ENCODE measurements around the gene LRRC17. TPM values are rescaled to one million over a fixed set of nuclear protein-coding genes. Genes with fewer than 3 reads are reported as not detected.

The LRRC17 gene
- total RNA-seq, 1 donor from 2014 or later: not detected

GRCh38 chr7:102916426-102916825, 3.6 kb downstream of the LRRC17 start:
- H3K27ac Mint-ChIP-seq: no peak overlapping the region
- H3K27me3 Mint-ChIP-seq: peaks cover 10% of the 10 kb centered on the region
- no peak overlapping the region for H3K4me3 Mint-ChIP-seq
- no peak for DNase-seq
- H3K4me1 Mint-ChIP-seq: peaks cover 4% of the 10 kb centered on the region
- no peaks in the 10 kb centered on the region for H3K36me3 Mint-ChIP-seq (ENCODE audit: low read depth)
- intact Hi-C loops (cut with micrococcal nuclease): no loop called here
- no peaks in the 10 kb centered on the region for H3K9me3 Mint-ChIP-seq

DNA sequence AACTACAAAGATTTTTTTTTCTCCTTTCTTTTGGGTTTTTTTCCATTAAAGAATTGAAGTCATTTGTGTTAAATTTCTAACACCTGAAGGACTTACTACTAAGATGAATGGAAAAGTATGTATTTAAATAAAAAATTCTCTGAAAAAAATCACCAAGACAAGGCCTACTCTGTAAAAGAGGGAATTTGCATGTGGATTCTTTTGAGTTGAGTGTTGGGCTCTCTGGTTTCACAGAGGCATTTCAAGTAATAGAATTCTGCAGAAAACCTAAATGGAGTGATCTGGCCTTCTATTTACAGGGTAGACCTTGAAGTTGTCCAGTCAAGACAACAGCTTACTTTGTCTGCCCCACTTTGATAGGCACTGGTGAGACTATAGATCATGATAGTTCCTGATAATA, 4.1 kb downstream of the LRRC17 start:
- no peak for DNase-seq
- Mint-ChIP-seq H3K9me3 (no peaks in the 10 kb centered on the region), H3K27ac (no peak overlapping the region), H3K36me3 (ENCODE audit: low read depth) (no peaks in the 10 kb centered on the region), H3K4me3 (no peak overlapping the region), H3K27me3 (peaks cover 9% of the 10 kb centered on the region), H3K4me1 (peaks cover 4% of the 10 kb centered on the region)
- intact Hi-C loops (cut with micrococcal nuclease): no loop called here

DNA sequence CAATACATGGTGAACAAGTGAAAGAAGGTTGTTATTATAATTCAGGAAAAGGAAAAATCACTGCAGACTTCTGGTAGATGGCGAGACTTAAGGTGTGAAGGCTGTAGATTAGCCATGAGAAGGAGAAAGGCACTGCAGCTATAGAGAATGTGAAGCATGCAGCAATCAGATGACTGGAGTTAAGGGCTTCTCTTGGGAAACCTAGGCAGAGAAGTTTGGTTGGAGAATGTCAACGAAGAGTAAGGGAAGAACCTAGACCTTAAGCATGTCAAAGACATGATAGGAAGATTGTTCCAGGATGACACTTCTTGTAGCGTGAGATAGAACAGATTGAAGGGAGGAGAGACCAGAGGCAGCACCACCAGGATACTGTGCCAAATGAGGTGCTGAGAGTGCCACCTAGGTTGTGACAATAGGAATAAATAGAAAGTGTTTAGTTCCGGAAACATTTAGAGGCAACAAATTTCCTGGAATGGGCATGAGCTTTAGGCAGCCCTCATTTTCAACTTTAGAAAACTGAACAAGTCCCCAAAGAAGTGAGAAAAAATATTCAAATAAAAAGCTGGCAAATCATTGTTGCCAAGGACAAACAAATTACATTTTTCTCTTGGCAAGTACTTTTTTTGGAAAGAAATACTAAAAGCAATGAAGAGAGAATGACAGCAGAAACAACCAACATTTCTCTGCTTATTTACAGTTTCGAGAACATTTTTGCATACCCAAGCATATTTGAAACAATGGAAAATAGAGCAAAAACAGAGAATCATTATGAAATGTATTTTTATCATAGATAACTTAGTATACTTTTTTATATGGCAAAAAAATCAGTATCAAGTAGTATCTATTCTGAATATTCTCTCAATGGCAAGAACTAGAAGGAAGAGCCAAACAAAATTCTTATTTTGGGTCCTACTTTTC, 4.9 kb downstream of the LRRC17 start:
- H3K4me3 Mint-ChIP-seq: no peak overlapping the region
- peaks cover 6% of the 10 kb centered on the region for H3K27me3 Mint-ChIP-seq
- H3K36me3 Mint-ChIP-seq (ENCODE audit: low read depth): no peaks in the 10 kb centered on the region
- intact Hi-C loops (cut with micrococcal nuclease): no loop called here
- no peak for DNase-seq
- no peak overlapping the region for H3K27ac Mint-ChIP-seq
- H3K4me1 Mint-ChIP-seq: peaks cover 3% of the 10 kb centered on the region
- no peaks in the 10 kb centered on the region for H3K9me3 Mint-ChIP-seq

DNA sequence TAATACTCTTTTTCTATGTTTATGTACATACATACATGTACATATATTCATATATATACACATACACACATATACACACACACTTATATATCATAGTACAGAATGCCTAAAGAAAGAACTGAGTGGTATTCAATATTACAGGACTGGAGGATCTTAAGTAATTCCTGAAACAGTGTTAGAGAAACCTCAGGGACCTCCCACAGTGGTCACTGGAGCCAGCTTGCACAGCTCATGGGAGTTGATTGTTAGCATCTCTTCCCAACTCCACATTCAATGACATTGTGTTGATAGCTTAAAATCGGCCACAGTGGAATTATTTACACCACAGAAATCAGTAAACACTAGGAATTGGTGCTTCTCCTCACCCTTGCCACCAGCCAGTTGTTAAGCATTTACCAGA, 6.0 kb downstream of the LRRC17 start:
- no peaks in the 10 kb centered on the region for H3K9me3 Mint-ChIP-seq
- H3K27ac Mint-ChIP-seq: no peak overlapping the region
- intact Hi-C loops (cut with micrococcal nuclease): no loop called here
- peaks cover 2% of the 10 kb centered on the region for H3K27me3 Mint-ChIP-seq
- DNase-seq: no peak
- no peaks in the 10 kb centered on the region for H3K36me3 Mint-ChIP-seq (ENCODE audit: low read depth)
- no peaks in the 10 kb centered on the region for H3K4me1 Mint-ChIP-seq
- no peak overlapping the region for H3K4me3 Mint-ChIP-seq

DNA sequence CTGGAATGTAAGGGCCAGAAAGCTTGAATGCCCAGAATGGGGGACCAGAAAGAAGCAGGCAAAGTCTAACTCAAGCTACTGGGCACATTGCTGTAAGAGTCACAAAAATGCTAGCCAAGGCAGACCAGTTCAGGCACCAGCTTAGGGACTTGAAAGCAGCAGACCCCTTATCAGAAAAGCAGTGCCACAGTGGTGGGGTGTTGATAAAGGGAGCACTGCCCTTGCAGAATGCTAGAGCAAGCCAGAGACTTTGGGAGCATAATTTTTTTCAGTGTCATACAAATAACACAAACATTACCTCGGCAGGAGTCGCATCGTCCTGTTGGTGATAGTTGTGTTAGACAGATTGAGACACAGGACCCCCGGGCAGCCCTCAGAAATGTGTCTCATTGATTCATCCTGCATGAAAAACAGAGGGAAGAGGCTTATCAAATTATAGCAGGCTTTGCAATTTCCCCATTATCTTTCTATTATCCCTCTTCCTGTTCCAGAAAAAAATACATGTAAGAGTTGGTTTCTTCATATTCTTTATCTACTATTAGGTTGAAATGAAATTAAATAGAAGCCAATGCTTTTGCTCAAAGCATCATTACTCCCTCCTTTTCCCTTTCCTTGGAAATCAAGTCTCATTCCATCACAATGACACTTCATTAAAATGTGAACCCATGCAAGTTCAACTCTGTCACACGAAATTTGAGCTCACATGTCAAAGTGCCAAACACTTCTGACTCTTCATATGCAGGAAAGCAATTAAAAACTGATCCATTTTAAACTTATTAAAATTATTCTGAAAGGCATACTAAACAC, 13.4 kb downstream of the LRRC17 start:
- H3K4me3 Mint-ChIP-seq: no peak overlapping the region
- no peak for DNase-seq
- H3K4me1 Mint-ChIP-seq: no peaks in the 10 kb centered on the region
- no peak overlapping the region for H3K27ac Mint-ChIP-seq
- H3K36me3 Mint-ChIP-seq (ENCODE audit: low read depth): no peaks in the 10 kb centered on the region
- no peaks in the 10 kb centered on the region for H3K9me3 Mint-ChIP-seq
- intact Hi-C loops (cut with micrococcal nuclease): no loop called here
- peaks cover 9% of the 10 kb centered on the region for H3K27me3 Mint-ChIP-seq

DNA sequence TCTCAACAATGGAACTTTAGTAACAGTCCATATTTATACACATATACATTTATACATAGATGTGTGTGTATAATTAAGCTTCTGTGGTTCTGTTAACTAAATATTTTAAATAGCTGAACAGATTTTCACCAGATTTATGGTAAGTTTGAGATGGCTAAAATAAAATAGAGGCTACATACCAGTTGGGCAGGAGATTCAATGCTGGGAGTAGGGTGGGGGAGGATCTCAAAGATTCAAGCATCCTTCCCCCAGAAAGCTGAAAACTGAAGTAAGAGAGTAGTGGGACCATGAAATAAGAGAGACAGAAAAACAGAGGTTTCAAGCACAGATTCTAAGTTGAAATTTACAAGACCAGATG, 14.0 kb downstream of the LRRC17 start:
- Mint-ChIP-seq H3K27me3 (peaks cover 9% of the 10 kb centered on the region), H3K27ac (no peak overlapping the region), H3K4me1 (no peaks in the 10 kb centered on the region), H3K4me3 (no peak overlapping the region), H3K9me3 (no peaks in the 10 kb centered on the region), H3K36me3 (ENCODE audit: low read depth) (no peaks in the 10 kb centered on the region)
- DNase-seq: no peak
- intact Hi-C loops (cut with micrococcal nuclease): no loop called here

GRCh38 chr7:102927312-102927933, 14.6 kb downstream of the LRRC17 start:
- H3K27me3 Mint-ChIP-seq: peaks cover 9% of the 10 kb centered on the region
- H3K27ac Mint-ChIP-seq: no peak overlapping the region
- intact Hi-C loops (cut with micrococcal nuclease): no loop called here
- DNase-seq: no peak
- no peak overlapping the region for H3K4me3 Mint-ChIP-seq
- no peaks in the 10 kb centered on the region for H3K4me1 Mint-ChIP-seq
- no peaks in the 10 kb centered on the region for H3K36me3 Mint-ChIP-seq (ENCODE audit: low read depth)
- H3K9me3 Mint-ChIP-seq: no peaks in the 10 kb centered on the region

GRCh38 chr7:102931757-102932156, 19.0 kb downstream of the LRRC17 start:
- Mint-ChIP-seq H3K9me3 (no peaks in the 10 kb centered on the region), H3K27me3 (peaks cover 8% of the 10 kb centered on the region), H3K4me1 (no peaks in the 10 kb centered on the region), H3K27ac (no peak overlapping the region), H3K4me3 (no peak overlapping the region), H3K36me3 (ENCODE audit: low read depth) (no peaks in the 10 kb centered on the region)
- intact Hi-C loops (cut with micrococcal nuclease): no loop called here
- no peak for DNase-seq

GRCh38 chr7:102933763-102934162, 21.0 kb downstream of the LRRC17 start:
- Mint-ChIP-seq H3K9me3 (no peaks in the 10 kb centered on the region), H3K27me3 (peaks cover 3% of the 10 kb centered on the region), H3K27ac (no peak overlapping the region), H3K36me3 (ENCODE audit: low read depth) (no peaks in the 10 kb centered on the region), H3K4me3 (no peak overlapping the region), H3K4me1 (no peaks in the 10 kb centered on the region)
- no peak for DNase-seq
- intact Hi-C loops (cut with micrococcal nuclease): no loop called here

GRCh38 chr7:102934239-102934638, 21.4 kb downstream of the LRRC17 start:
- Mint-ChIP-seq H3K36me3 (ENCODE audit: low read depth) (no peaks in the 10 kb centered on the region), H3K4me1 (no peaks in the 10 kb centered on the region), H3K27ac (no peak overlapping the region), H3K9me3 (no peaks in the 10 kb centered on the region), H3K27me3 (no peaks in the 10 kb centered on the region), H3K4me3 (no peak overlapping the region)
- no peak for DNase-seq
- intact Hi-C loops (cut with micrococcal nuclease): no loop called here

DNA sequence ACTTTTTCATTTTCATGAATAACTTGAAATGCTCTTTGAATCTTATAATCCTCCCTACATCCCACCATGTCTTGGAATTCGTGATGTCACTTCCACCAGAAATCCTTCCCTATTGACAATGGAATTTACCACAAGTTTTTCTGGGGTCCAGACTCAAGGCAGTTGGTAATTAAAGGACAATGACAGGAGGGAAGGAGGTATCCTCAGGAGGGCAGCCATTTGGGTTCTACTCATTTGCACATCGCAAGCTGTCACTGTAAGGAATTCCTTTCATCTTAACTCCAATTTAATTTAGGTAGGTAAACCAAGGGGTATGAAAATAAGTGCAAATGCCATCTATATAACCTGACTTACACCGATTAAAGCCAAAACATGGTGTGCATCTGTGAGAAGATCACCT, 21.9 kb downstream of the LRRC17 start:
- DNase-seq: no peak
- Mint-ChIP-seq H3K9me3 (no peaks in the 10 kb centered on the region), H3K27ac (no peak overlapping the region), H3K27me3 (no peaks in the 10 kb centered on the region), H3K4me1 (no peaks in the 10 kb centered on the region), H3K36me3 (ENCODE audit: low read depth) (no peaks in the 10 kb centered on the region), H3K4me3 (no peak overlapping the region)
- intact Hi-C loops (cut with micrococcal nuclease): no loop called here

DNA sequence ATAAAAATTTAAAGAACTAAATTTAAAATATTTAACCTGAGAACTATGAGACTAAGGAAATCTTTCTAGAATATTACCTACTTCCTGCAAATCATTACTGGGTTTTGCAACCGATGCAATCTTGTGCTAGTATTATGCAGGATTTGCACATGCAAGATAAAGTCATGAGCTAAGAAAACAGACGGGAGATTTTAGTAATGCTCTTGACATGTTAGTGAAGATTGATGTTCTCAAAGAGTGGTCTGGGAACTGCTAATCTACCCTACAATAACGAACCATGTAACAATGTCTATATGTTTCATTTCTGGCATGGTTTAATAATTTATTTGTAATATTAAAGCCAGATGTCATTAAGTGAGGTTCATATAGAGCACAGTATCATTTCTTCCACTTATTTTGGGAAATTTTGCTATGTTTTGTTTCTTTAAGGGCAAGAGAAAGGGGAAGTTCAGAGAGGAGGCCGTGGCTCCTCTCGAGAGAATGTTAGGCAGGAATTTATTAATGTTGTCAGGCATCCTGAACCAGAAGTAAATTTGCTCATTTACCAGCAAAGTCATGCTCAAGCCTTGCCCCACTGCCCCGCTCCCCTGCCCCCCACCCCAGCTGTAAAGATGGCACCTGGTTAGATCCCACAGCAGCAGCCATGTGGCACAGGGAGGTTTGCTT, 22.8 kb downstream of the LRRC17 start:
- Mint-ChIP-seq H3K36me3 (ENCODE audit: low read depth) (no peaks in the 10 kb centered on the region), H3K4me1 (no peaks in the 10 kb centered on the region), H3K9me3 (no peaks in the 10 kb centered on the region), H3K4me3 (no peak overlapping the region), H3K27me3 (no peaks in the 10 kb centered on the region), H3K27ac (no peak overlapping the region)
- intact Hi-C loops (cut with micrococcal nuclease): no loop called here
- DNase-seq: no peak

DNA sequence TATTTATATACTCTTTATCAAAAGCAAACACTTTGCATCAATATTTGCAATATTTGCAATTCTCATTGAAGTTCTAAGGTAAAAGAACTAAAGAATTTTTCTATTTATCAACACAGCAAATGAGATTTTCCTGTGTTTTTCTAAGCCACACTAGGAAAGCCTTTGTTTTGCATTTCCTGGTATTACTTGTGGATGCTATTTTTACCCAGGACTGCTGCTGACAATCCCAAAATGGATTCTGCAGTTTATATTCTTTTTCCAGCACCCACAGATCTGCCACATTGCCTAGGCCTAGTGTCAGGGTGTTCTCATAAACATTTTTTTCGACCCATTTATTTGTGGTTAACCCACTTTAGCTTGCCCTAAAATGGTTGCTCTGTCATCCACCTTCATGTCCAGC, 25.9 kb downstream of the LRRC17 start:
- no peaks in the 10 kb centered on the region for H3K9me3 Mint-ChIP-seq
- H3K36me3 Mint-ChIP-seq (ENCODE audit: low read depth): no peaks in the 10 kb centered on the region
- intact Hi-C loops (cut with micrococcal nuclease): no loop called here
- H3K27ac Mint-ChIP-seq: no peak overlapping the region
- DNase-seq: no peak
- no peak overlapping the region for H3K4me3 Mint-ChIP-seq
- H3K4me1 Mint-ChIP-seq: no peaks in the 10 kb centered on the region
- no peaks in the 10 kb centered on the region for H3K27me3 Mint-ChIP-seq

Data from activated CD4-positive, alpha-beta T cell treated with anti-CD3 and anti-CD28 coated beads, Interleukin-2, amount 10 ng/mL, durations not matched to agents 24 days and 14 days (primary cell).